HepG2 (cell line): ENCODE results near the gene EBF4. TPM values are rescaled to one million over a fixed set of nuclear protein-coding genes. Genes with fewer than 3 reads are reported as not detected.

Experiments used
- ATF1 ChIP-seq: IDR thresholded peaks from 2 replicates; pipeline ENCODE4 v1.6.1; 2016; ENCODE audit warnings: mild to moderate bottlenecking, control low read depth
- GLI4 ChIP-seq: sonication (generic); formaldehyde crosslinking; IDR thresholded peaks from 2 replicates; pipeline ENCODE4 v1.5.1; 2020; ENCODE audit warnings: missing genetic modification reagents, mild to moderate bottlenecking, moderate library complexity, borderline replicate concordance
- HNRNPL ChIP-seq: fragments of 200-400 bp; formaldehyde crosslinking; IDR thresholded peaks from 2 replicates; pipeline ENCODE4 v1.6.1; 2017; ENCODE audit warnings: mild to moderate bottlenecking, low read depth, low read length
- MAFF ChIP-seq: IDR thresholded peaks from 2 replicates; pipeline ENCODE4 v1.6.1; 2011; ENCODE audit warnings: low read depth, low read length, improper control_type of control experiment
- RFXAP ChIP-seq: sonication (generic); formaldehyde crosslinking; IDR thresholded peaks from 2 replicates; pipeline ENCODE4 v1.4.0; 2020; ENCODE audit warnings: missing genetic modification reagents, borderline replicate concordance
- RORA ChIP-seq: sonication (generic); formaldehyde crosslinking; IDR thresholded peaks from 2 replicates; pipeline ENCODE4 v1.5.0; 2020; ENCODE audit warnings: mild to moderate bottlenecking, missing genetic modification reagents, moderate library complexity
- RXRB ChIP-seq: IDR thresholded peaks from 2 replicates; pipeline ENCODE4 v1.6.1; 2016; ENCODE audit warnings: borderline replicate concordance, missing genetic modification reagents, missing compliant biosample characterization
- SMAD1 ChIP-seq: sonication (generic); formaldehyde crosslinking; IDR thresholded peaks from 2 replicates; pipeline ENCODE4 v1.4.0; 2020; ENCODE audit warnings: missing genetic modification reagents, low read depth, mild to moderate bottlenecking, borderline replicate concordance
- ZMYM4 ChIP-seq: sonication (generic); formaldehyde crosslinking; IDR thresholded peaks from 2 replicates; pipeline ENCODE4 v1.8.1; 2023; ENCODE audit warnings: mild to moderate bottlenecking, missing genetic modification reagents
- ZNF263 ChIP-seq: sonication (generic); formaldehyde crosslinking; IDR thresholded peaks from 2 replicates; pipeline ENCODE4 v1.4.0; 2020; ENCODE audit warnings: missing genetic modification reagents
- ZNF333 ChIP-seq: sonication (generic); formaldehyde crosslinking; IDR thresholded peaks from 2 replicates; pipeline ENCODE4 v1.4.0; 2020; ENCODE audit warnings: mild to moderate bottlenecking, missing genetic modification reagents, borderline replicate concordance
- ZSCAN22 ChIP-seq: sonication (generic); formaldehyde crosslinking; IDR thresholded peaks from 2 replicates; pipeline ENCODE4 v1.4.0; 2020; ENCODE audit warnings: mild to moderate bottlenecking, missing genetic modification reagents
- polyA plus RNA-seq, 8 experiments: library from polyadenylated mRNA; depleted of rRNA in 3 of 8; stranded (reverse) in 7 of 8; unstranded in 1 of 8; fragments of >200 nt; fragmentation: Illumina TruSeq in 4 of 8; extraction: Trizol in 4 of 8; gene quantifications; 2 replicates each; pipeline versions ENCODE4 v1.2.1 to v1.2.3, GENCODE V29; 2011 to 2016; ENCODE audit warnings: low read depth in 4 of 8, missing spikeins in 1 of 8, mixed read lengths in 1 of 8; ENCODE audit not compliant: insufficient read depth in 1 of 8
- total RNA-seq, 5 experiments: library from RNA; depleted of rRNA; stranded (reverse); fragments of >200 nt; fragmentation: Illumina TruSeq; extraction: Trizol; gene quantifications; 2 replicates each; pipeline ENCODE4 v1.2.3, GENCODE V29; 2016; ENCODE audit warnings: low read depth in 1 of 5
- TF ChIP-seq, protein P1 (sequence below): sonication (generic); formaldehyde crosslinking; IDR thresholded peaks from 2 replicates; pipeline ENCODE4 v1.8.1; 2023; ENCODE audit warnings: missing genetic modification reagents, mild to moderate bottlenecking, borderline replicate concordance
- TF ChIP-seq, protein P2 (sequence below): sonication (generic); formaldehyde crosslinking; IDR thresholded peaks from 2 replicates; pipeline ENCODE4 v1.5.1; 2020; ENCODE audit warnings: missing genetic modification reagents, mild to moderate bottlenecking, borderline replicate concordance
- TF ChIP-seq, protein P3 (sequence below): sonication (generic); formaldehyde crosslinking; IDR thresholded peaks from 2 replicates; pipeline ENCODE4 v1.5.1; 2020; ENCODE audit warnings: missing genetic modification reagents, mild to moderate bottlenecking, borderline replicate concordance
- TF ChIP-seq, protein P4 (sequence below): IDR thresholded peaks from 2 replicates; pipeline ENCODE4 v1.6.1; 2016; ENCODE audit warnings: mild to moderate bottlenecking
- TF ChIP-seq, protein P5 (sequence below): sonication (generic); formaldehyde crosslinking; IDR thresholded peaks from 2 replicates; pipeline ENCODE4 v1.4.0; 2020; ENCODE audit warnings: missing genetic modification reagents, borderline replicate concordance
- TF ChIP-seq, protein P6 (sequence below): sonication (generic); formaldehyde crosslinking; IDR thresholded peaks from 2 replicates; pipeline ENCODE4 v1.8.1; 2023; ENCODE audit warnings: mild to moderate bottlenecking, missing genetic modification reagents, borderline replicate concordance

Gene EBF4
- total and polyA plus RNA-seq, 2 of the 13 experiments (the other 11 are each of a cell fraction or from before 2014, with no cell fraction given): 0.84 to 2.2 TPM

DNA sequence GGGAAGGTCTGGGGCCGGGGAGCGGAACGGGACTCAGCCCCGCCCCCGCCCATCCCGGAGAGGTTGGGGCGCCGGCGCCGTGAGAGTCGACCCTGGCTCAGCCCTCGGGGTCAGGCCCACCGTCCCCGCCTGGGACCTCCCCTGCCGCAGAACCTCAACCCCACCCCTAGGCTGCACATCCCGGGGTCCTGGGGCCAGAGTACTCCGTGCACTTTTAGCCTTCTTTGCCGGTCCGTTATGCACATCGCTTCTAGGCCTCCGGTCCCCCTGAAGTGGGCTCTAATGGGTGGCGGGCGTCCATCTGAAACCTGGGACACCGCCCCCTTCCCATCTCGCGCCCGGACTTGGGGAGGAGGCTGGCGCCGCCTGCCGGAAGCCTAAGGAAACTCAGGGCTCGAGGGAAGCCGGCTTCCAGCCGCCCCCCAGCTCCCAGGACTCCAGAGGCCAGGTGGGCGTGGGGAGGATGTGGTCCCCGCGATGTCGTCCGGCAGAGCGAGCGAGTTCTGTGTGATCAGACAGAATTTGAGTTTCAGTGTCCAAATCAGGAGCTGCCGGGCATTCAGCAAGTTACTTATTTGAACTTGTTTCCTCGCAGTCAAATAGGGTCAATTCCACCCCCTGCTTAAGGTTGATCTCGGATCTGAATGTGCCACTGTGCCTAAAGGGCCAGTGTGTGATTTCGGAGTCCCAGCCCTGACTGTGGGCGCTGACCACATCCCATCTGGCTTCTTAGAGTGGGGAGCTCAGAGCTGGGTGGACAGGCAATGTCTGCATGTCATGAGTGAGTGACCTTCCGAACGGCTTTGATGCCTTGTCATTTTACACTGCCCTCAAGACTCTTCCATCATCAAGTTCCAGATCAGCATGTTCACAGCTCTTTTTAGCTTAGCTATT lies 60.2 kb downstream of the EBF4 start (continued):
- TF ChIP-seq SMAD1 (CRISPR knock-in tag) (peak; percentile 72; the same call in 1 of the 2 replicates), GLI4 (CRISPR knock-in tag) (no peak), ZSCAN22 (CRISPR knock-in tag) (no peak), ATF1 (CRISPR knock-in tag) (no peak), MAFF (no peak), RFXAP (CRISPR knock-in tag) (no peak), ZNF263 (CRISPR knock-in tag) (no peak), HNRNPL (peak; percentile 49; the same call in 1 of the 2 replicates), ZNF333 (CRISPR knock-in tag) (peak; percentile 77), RORA (CRISPR knock-in tag) (no peak), RXRB (0 out of 2 replicates have a peak, but pooled peaks have one; percentile 15), ZMYM4 (0 out of 2 replicates have a peak, but pooled peaks have one; percentile 28)
- TF ChIP-seq, protein P1, sequence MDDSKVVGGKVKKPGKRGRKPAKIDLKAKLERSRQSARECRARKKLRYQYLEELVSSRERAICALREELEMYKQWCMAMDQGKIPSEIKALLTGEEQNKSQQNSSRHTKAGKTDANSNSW: no peak
- TF ChIP-seq, protein P2, sequence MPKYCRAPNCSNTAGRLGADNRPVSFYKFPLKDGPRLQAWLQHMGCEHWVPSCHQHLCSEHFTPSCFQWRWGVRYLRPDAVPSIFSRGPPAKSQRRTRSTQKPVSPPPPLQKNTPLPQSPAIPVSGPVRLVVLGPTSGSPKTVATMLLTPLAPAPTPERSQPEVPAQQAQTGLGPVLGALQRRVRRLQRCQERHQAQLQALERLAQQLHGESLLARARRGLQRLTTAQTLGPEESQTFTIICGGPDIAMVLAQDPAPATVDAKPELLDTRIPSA (CRISPR knock-in tag): 0 out of 2 replicates have a peak, but pooled peaks have one; percentile 79
- TF ChIP-seq, protein P3, sequence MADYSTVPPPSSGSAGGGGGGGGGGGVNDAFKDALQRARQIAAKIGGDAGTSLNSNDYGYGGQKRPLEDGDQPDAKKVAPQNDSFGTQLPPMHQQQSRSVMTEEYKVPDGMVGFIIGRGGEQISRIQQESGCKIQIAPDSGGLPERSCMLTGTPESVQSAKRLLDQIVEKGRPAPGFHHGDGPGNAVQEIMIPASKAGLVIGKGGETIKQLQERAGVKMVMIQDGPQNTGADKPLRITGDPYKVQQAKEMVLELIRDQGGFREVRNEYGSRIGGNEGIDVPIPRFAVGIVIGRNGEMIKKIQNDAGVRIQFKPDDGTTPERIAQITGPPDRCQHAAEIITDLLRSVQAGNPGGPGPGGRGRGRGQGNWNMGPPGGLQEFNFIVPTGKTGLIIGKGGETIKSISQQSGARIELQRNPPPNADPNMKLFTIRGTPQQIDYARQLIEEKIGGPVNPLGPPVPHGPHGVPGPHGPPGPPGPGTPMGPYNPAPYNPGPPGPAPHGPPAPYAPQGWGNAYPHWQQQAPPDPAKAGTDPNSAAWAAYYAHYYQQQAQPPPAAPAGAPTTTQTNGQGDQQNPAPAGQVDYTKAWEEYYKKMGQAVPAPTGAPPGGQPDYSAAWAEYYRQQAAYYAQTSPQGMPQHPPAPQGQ (CRISPR knock-in tag): no peak
- TF ChIP-seq, protein P4, sequence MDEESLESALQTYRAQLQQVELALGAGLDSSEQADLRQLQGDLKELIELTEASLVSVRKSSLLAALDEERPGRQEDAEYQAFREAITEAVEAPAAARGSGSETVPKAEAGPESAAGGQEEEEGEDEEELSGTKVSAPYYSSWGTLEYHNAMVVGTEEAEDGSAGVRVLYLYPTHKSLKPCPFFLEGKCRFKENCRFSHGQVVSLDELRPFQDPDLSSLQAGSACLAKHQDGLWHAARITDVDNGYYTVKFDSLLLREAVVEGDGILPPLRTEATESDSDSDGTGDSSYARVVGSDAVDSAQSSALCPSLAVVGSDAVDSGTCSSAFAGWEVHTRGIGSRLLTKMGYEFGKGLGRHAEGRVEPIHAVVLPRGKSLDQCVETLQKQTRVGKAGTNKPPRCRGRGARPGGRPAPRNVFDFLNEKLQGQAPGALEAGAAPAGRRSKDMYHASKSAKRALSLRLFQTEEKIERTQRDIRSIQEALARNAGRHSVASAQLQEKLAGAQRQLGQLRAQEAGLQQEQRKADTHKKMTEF (CRISPR knock-in tag): peak; percentile 46; the same call in 1 of the 2 replicates
- TF ChIP-seq, protein P5, sequence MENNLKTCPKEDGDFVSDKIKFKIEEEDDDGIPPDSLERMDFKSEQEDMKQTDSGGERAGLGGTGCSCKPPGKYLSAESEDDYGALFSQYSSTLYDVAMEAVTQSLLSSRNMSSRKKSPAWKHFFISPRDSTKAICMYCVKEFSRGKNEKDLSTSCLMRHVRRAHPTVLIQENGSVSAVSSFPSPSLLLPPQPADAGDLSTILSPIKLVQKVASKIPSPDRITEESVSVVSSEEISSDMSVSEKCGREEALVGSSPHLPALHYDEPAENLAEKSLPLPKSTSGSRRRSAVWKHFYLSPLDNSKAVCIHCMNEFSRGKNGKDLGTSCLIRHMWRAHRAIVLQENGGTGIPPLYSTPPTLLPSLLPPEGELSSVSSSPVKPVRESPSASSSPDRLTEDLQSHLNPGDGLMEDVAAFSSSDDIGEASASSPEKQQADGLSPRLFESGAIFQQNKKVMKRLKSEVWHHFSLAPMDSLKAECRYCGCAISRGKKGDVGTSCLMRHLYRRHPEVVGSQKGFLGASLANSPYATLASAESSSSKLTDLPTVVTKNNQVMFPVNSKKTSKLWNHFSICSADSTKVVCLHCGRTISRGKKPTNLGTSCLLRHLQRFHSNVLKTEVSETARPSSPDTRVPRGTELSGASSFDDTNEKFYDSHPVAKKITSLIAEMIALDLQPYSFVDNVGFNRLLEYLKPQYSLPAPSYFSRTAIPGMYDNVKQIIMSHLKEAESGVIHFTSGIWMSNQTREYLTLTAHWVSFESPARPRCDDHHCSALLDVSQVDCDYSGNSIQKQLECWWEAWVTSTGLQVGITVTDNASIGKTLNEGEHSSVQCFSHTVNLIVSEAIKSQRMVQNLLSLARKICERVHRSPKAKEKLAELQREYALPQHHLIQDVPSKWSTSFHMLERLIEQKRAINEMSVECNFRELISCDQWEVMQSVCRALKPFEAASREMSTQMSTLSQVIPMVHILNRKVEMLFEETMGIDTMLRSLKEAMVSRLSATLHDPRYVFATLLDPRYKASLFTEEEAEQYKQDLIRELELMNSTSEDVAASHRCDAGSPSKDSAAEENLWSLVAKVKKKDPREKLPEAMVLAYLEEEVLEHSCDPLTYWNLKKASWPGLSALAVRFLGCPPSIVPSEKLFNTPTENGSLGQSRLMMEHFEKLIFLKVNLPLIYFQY (CRISPR knock-in tag): no peak
- TF ChIP-seq, protein P6, sequence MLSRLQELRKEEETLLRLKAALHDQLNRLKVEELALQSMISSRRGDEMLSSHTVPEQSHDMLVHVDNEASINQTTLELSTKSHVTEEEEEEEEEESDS (CRISPR knock-in tag): no peak; the same call in 1 of the 2 replicates
